ENCODE data around the gene CLEC18C.
"Not testable (repeated sequence)": the region's sequence is repeated elsewhere in the genome, so short reads cannot be mapped to it uniquely, and the experiment has no call there.

The CLEC18C gene

DNA sequence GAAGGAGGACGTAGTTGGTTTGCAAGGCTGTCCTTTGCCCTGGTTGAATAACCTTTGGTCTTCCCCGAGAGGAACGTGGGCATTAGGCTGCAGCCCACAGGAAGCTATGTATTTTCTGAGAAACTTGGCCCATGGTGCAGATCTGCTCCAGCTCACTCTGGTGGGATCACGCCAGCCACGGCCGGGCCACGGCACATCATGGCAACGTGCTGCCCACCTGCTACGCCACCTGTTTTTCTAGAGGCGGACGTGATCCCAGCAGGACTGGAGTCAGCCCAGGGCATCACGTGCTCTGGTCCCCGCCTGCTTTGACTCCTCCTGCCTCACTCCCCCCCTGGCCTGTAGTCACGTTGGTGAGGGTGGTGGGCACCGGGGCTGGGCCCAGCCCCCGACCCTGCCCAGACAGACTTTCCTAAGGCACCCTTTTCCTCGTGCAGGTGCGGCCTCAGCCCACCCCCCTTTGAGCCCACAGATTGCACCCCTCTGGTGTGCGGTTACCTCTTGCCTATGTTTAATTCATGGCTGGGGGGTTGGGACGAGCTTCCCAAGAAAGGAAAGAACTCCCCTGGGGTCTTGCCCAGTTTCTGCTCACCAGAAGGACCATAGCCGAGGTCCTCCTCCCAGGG, at the start of gene CLEC18C:
Gene CLEC18C (plus strand): TSS at position 576 of the 626 bp plus-strand sequence. CDS start 492 bp downstream, outside the sequence.
- DNase-seq = not testable (repeated sequence)

DNA sequence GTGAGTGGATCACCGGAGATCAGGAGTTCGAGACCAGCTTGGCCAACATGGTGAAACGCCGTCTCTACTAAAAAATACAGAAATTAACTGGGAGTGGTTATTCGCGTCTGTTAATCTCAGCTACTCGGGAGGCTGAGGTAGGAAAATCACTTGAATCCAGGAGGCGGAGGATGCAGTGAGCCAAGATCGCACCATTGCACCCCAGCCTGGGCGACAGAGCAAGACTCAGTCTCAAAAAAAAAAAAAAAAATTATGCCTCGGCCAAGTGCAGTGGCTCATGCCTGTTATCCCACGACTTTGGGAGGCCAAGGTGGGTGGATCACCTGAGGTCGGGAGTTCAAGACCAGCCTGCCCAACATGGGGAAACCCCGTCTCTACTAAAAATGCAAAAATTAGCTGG, 49.8 kb upstream of the CLEC18C start:
- not testable (repeated sequence) for DNase-seq

DNA sequence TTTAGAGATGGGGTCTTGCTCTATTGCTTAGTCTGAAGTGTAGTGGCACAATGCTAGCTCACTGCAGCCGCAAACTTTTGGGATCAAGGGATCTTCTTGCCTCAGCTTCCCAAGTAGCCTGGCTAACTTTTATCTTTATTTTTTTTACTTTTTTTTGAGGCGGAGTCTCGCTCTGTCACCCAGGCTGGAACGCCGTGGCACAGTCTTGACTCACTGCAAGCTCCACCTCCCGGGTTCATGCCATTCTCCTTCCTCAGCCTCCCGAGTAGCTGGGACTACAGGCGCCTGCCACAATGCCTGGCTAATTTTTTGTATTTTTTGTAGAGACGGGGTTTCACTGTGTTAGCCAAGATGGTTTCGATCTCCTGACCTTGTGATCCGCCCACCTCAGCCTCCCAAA, 47.4 kb upstream of the CLEC18C start:
- DNase-seq = not testable (repeated sequence)

DNA sequence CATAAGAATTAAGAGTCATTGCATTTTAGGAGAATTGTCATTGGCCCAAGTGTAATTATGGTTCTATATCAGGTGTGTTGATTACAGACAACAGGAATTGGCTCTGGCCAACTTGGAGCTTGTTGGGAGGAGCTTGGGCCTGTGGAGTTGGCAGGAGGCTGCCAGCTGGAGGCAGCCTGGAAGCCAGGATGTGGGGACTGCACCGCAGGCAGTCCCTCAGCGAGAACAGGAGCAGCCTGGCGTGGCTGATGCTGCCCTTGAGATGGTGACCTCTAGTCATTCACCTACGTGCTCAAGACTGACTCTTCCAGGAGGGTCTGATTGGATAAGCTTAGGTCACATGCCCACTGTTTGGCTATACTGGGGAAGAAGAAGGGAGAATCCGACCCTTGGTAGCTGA, 45.9 kb upstream of the CLEC18C start:
- DNase-seq = not testable (repeated sequence)

DNA sequence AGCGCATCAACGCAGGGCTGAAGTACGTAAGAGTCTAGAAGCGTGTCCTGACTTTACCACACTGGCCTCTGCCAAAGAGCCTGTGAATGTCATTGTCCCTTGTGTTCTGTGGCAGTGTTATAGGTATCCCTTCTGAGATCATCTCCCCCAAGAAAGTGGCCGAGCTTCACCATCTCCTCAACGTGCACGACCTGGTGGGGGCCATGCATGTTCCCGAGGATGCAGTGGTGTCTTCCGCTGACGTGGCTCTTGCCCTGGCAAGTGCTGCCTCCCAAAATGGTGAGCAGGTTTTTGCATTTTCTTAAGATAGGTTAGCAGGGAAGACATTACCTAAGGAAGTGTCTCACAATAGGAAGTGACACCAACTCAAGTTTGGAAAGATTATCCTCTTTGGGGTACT, 44.7 kb upstream of the CLEC18C start:
- not testable (repeated sequence) for DNase-seq

DNA sequence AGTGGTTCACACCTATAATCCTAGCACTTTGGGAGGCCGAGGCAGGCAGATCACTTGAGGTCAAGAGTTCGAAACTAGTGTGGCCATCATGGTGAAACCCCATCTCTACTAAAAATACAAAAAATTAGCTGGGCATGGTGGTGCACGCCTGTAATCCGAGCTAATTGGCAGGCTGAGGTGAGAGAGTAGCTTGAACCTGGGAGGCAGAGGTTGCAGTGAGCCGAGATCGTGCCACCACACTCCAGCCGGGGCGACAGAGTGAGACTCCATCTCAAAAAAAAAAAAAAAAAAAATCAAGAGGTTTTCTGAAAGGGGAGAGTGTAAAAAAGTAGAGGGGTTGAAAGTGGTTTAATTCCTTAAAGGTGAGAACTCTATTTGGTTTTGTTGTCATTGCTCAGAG, 37.8 kb upstream of the CLEC18C start:
- not testable (repeated sequence) for DNase-seq

GRCh38 chr16:70136595-70136994, 37.0 kb upstream of the CLEC18C start:
- not testable (repeated sequence) for DNase-seq

GRCh38 chr16:70142739-70143138, 30.8 kb upstream of the CLEC18C start:
- not testable (repeated sequence) for DNase-seq

DNA sequence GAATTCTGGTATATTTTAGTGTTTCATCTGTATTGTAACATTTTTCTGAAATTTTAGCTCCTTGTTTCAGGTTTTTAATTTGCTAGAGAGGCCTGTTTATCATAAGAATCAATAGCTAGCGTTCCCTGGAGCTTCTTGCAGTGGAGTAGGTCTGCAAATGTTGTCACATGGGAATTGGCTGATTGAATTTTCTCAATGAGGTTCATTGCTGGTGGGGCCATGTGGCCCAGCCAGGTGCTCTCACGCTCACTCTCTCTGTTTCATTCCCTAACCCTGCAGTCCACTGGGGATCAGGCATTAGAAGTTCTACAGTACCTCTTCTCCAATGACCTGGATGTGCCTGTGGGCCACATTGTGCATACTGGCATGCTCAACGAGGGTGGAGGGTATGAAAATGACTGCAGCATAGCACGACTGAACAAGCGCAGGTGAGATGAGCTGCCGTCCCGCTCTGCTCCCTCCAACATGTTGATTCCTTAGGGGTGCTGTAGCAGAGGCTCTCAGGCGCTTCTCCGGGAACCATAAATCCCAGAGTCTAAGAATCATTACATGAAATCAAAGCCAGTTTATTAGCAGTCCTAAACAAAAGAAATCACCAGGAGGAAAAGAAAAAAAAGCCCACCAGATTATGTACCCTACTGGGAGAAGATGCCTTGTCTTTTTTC, 30.2 kb upstream of the CLEC18C start:
- not testable (repeated sequence) for DNase-seq

GRCh38 chr16:70147853-70148252, 25.7 kb upstream of the CLEC18C start:
- DNase-seq = not testable (repeated sequence)

DNA sequence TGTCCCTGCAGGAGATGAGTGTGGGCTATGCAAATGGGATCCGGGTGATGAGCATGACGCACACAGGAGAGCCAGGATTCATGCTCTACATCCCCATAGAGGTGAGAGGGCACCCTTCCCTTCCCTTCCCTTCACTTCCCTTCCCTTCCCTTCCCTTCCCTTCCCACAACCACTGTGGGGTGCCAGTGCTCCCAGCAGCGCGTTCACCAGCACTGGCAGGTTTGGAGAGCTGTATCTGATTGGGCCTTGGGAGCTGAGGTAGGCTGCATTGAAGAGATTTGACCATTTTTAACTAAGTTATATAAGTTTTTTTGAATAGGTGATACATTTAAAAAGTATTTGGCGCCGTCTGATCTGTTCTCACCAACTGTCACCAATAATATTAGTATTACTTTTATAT, 25.1 kb upstream of the CLEC18C start:
- DNase-seq = not testable (repeated sequence)

GRCh38 chr16:70149296-70149695, 24.3 kb upstream of the CLEC18C start:
- DNase-seq = not testable (repeated sequence)

DNA sequence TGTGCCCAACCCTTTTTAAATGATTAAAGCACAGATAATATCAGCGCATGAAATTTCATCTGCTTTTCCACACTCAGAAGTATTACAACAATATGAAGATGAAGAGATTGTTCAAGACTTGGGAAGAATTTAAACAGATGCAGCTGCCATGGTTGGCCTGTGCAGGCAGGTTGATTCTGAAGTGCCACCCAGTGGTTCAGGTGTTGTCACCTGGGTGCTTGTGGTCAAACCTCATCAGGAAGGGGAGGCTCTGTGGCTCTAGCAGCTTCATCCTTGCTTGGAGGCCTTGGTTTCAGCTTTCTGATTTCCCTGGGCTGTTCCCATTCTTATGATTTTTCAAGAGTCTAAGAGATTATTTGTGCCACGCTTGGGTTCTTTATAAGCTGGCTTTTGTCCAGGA, 22.2 kb upstream of the CLEC18C start:
- peak; percentile 27 for DNase-seq

DNA sequence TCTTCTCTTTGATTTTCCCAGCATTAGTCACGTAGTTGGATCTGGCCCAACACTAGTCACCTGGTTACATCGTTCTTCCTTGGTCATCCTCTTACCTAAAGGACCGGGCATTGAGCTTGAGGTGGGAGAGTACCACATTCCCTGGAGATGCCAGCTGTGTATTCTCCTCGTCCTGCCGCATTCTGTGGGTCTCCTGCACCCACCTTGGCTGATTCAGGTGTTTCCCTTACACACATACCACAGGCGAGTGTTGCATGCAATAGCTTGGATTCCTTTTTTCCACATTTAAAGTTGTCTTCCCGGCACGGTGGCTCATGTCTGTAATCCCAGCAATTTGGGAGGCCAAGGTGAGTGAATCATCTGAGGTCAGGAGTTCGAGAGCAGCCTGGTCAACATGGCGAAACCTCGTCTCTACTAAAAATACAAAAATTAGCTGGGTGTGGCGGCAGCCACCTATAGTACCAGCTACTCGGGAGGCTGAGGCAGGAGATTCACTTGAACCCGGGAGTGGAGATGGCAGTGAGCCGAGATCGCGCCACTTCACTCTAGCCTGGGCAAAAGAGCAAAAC, 21.6 kb upstream of the CLEC18C start:
- no peak for DNase-seq

DNA sequence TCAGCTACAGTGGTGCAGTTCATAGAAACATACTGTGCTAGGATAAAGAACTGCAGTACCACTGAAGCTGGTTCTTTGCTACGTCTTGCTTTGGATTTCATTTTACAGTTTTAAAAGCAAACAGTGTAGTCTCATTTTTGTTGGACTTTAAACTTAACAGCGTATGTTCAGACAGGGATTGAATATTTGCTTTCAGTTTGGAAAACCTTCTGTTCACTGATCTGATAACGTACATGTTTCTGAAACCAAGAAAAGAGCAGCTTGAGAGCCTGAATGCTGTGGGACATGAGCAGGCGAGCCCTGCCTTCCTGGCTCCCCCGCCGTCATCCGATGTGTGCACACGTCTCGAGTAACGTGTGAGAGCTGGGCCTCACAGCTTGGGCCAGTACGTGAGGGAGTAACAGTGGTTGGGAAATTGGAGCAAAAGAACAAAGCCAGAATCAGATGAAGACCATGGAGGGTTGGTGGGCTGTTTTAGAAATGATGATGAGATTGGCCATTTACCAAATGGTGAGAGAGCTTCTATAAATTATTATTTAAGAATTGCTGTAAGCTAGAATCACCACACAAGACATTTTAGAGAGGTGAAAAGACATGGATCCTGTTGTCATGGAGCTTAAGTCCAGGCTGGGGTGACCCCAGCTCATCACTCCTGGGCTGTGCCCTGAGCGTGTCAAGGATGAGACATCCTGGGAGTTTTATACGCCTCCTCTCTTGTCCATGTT, 20.8 kb upstream of the CLEC18C start:
- no peak for DNase-seq

DNA sequence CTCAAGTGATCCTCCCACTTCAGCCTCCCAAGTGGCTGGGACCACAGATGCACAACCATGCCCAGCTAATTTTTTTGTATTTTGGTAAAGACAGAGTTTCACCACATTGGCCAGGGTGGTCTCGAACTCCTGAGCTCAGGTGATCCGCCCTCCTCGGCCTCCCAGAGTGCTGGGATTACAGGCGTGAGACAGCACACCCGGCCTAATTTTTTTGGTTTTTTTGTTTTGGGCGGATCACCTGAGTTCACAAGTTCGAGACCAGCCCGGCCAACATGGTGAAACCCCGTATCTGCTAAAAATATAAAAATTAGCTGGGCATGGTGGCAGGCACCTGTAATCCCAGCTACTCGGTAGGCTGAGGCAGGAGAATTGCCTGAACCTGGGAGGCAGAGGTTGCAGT, 18.9 kb upstream of the CLEC18C start:
- not testable (repeated sequence) for DNase-seq

DNA sequence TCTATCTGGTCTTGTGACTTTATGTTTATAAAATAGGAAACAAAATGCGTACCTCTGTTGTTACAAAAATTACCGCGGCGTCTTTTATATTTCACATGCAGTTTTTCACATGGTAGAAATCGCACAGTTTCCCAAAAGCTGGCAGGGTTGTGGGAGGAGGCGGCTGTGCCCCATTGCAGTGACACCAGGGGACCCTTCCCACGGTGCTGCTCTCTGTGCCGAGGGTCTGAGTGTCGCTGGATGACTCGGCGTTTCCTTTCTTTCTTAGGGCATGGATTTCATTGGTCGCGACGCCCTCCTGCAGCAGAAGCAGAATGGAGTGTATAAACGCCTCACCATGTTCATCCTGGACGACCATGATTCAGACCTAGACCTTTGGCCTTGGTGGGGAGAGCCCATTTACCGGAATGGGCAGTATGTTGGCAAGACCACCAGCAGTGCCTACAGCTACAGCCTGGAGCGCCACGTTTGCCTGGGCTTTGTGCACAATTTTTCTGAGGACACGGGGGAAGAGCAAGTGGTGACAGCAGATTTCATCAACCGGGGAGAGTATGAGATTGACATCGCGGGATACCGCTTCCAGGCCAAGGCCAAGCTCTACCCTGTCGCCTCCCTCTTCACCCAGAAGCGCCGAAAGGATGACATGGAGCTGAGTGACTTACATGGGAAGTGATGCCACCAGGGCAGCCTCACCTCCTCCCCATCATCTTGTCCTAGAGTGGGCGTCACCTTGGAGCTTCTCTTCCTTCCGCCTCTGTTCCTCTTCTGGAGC, 17.2 kb upstream of the CLEC18C start:
- no peak for DNase-seq

- no peak for DNase-seq
These were observed 16.5 kb upstream of the CLEC18C start for GRCh38 chr16:70157105-70157476.

GRCh38 chr16:70157477-70158260, 15.9 kb upstream of the CLEC18C start:
- no peak for DNase-seq

DNA sequence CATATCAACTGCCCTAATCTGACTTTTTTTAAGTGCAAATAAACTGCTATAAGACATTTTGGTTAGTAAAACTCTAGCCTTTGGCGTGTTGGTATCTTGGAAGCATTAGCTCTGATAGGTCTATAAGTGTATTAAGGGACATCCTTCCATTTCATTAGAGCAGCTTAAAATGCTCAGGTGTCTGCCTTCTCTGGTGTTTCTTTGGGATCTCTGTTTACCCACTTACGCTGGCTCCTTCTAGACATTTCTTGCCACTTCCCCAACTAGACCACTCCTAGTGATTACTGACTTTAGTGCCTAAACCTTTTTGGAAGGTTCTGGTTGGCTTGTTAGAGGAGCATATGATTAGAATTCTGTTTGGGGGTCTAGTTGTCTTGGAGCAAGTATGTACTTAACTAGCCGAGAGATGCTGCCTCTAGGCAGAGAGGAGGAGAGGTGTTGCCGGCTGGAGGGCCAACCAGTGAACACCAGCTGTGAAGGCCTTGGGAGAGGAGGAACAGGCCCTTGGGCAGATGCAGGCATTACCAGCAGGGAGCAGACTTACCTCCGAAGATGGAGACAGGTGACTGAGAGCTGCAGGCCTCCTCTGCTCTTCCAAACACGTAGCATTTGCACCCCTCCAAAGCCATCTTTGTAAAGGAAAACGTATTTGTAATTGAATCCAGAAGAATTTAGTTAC, 15.2 kb upstream of the CLEC18C start:
- DNase-seq = no peak
